Activated CD4-positive, alpha-beta T cell treated with anti-CD3 and anti-CD28 coated beads, Interleukin-2, amount 50 U/mL, for 48 hours (primary cell): ENCODE data around the gene FGL2.
"Not testable (repeated sequence)": the region's sequence is repeated elsewhere in the genome, so short reads cannot be mapped to it uniquely, and the experiment has no call there.

ENCODE experiments used
- DNase-seq, 2 experiments: peaks; one replicate each; pipeline ENCODE4 v3.0.0-alpha.2; 2020

FGL2 gene

GRCh38 chr7:77209479-77210139 lies 10.0 kb upstream of the FGL2 start:
- DNase-seq, result no peak

- no peak for DNase-seq
Observed at GRCh38 chr7:77208416-77208815, 8.8 kb upstream of the FGL2 start.

DNA sequence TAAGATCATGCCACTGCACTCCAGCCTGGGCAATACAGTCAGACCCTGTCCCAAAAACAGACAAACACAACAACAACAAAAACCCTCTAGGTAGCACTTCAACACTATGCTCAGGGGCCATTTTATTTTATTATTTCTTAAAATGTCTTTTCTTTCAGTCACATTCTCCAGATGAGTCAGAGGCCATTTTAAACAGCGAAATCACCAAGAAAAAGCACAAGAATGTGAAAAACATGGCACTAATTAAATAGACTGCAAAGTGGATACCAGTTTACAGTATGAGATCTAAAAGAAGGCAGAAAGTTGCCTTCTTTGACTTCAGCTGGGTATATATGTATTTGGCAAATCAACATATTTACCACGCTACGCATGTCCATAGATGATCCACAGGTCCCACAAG lies 6.1 kb upstream of the FGL2 start:
- no peak for DNase-seq

GRCh38 chr7:77202481-77202976 lies 2.9 kb upstream of the FGL2 start:
- no peak for DNase-seq

GRCh38 chr7:77200542-77200941 lies 923 bp upstream of the FGL2 start:
- no peak for DNase-seq

DNA sequence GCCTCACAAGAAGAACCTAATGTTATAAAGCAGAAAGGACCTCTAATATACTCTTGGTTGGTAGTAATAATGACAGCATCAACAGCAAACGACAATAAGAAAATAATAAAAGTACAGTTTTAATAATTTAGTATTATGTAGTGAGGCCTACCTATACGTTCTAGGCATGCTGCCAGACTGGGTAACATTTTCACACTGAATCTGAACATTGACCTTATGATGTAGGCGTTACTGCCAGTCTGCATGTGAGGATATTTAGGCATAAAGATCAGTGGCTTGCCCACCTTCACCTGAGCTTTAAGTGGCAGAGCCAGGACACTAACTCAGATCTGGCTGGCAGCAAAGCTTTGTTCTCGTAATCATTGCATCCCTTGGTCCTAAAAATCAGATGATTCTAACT lies 2.5 kb downstream of the FGL2 start:
- DNase-seq, result no peak

GRCh38 chr7:77188731-77189437 lies 10.7 kb downstream of the FGL2 start:
- no peak for DNase-seq

GRCh38 chr7:77185866-77186265 lies 13.8 kb downstream of the FGL2 start:
- DNase-seq, result no peak

- DNase-seq, result no peak
Observed at GRCh38 chr7:77184990-77185389, 14.6 kb downstream of the FGL2 start.

- DNase-seq, result no peak
Observed at GRCh38 chr7:77184463-77184862, 15.2 kb downstream of the FGL2 start.

GRCh38 chr7:77182261-77182660 lies 17.4 kb downstream of the FGL2 start:
- DNase-seq, result no peak

DNA sequence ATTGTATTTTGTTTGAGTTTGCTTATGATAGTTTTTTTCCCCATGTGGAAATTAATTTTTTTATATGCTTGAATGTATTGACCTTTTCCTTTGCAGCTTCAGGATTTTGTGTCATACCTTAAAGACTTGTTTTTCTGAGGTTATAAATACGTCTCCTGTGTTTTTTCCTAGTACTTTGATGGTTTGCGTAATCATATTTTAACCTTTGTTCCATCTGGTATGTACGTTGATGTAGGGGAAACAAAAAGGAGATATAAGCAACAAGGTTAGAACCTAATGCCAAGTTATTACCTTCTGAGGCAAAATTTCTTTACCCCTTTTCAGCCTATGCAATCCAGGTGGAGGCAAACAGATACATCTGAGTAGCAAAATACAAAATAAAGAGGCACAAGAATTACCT lies 17.9 kb downstream of the FGL2 start:
- DNase-seq, result no peak

DNA sequence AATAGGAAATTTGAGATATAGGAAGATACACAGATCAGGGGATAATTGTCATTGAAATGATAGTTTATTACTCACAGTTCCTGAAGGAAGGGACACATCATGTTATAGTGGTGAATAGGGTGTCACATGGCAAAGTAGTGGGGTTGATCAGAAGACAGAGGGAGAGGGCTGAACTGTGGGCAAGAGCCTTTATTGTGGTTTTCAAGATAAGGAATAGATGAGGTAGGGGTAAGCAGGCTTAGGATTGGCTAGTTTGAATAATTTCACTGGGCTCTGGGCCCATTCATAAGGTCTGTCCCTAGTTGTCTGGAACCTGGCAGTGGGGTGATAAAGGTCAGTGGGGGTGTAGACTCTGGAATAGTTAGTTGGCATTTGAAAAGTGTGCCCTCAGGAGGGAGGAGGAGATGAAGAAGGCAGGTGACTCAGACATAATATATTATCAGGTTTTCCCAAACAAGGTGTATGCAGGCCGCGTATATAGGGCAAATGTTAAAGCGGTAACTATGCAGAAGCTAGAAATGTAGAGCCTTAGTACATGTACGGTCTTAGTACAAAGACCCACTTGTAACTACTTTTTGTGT lies 18.5 kb downstream of the FGL2 start:
- no peak for DNase-seq

- DNase-seq, result not testable (repeated sequence)
Observed at GRCh38 chr7:77178024-77178423, 21.6 kb downstream of the FGL2 start.

DNA sequence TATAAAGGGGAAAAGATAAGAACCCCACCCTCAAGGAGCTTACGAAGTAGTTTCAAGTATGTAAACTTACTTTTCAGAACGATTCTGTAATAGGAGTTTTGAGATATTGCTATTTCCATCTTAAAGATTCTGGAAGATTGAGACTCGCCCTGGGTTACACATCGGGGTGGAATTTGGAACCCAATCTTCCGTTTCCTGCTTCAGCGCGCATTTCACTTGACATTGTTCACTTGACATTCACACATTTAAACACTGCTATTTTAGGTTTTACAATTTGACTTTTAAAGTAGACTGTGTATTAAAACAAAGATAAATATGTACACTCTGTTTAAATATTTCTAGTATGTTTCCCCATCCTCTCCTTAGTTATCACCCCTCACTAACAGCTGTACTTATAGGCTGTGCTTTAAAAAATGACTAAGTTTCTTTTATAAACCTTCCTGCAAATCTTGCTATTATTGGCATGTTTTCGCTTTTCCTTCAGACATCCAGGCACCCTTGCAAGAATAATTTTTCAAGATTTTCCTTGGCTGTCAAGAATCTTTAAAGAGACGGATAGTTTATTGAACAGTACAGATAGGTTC lies 22.2 kb downstream of the FGL2 start:
- not testable (repeated sequence) for DNase-seq

DNA sequence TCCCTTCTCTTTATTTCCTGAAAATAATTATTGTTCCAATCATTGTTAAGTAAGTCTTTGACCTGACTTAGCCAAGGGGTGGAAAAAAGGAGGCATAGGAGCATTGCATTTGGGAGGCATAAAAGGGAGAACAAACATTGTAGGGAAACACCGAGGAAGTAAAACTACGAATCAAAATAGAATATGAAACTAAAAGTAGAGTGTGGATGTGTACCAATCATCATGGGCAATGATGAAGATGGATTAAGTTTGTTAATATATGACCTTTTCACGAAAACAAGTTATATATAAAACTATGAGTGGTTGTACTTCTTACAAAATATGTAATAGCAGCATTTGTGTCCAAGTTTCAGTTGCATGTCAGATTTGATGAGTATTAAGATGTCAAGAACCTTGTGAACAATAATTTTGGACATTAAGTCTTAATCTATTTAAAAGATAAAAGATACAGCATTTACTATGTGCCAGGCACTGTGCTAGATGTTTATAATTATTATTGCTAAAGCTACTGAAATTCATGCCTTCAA lies 24.3 kb downstream of the FGL2 start:
- not testable (repeated sequence) for DNase-seq

GRCh38 chr7:77174418-77174817 lies 25.2 kb downstream of the FGL2 start:
- not testable (repeated sequence) for DNase-seq

GRCh38 chr7:77172437-77173172 lies 27.0 kb downstream of the FGL2 start:
- not testable (repeated sequence) for DNase-seq

DNA sequence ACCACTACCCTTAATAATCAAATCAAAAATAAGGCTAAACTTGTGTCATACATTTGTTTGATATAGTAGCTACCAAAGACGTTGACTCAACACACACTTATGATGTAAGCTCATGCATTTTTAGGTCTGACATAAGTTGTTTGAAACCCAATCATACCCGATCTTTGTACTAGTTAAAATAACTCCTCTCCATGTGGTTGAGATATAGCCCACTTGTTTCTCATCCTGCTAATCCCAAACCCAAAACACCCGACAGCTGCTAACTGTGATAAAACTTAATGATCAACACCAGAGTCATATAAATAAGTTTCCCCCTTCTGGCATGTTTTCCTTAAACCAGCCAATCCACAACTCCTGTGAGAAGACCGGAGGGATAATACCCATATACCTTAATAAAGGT lies 28.5 kb downstream of the FGL2 start:
- DNase-seq, result not testable (repeated sequence)

- no peak for DNase-seq
Observed at GRCh38 chr7:77157446-77157845, 42.2 kb downstream of the FGL2 start.

GRCh38 chr7:77157034-77157433 lies 42.6 kb downstream of the FGL2 start:
- DNase-seq, result not testable (repeated sequence)

DNA sequence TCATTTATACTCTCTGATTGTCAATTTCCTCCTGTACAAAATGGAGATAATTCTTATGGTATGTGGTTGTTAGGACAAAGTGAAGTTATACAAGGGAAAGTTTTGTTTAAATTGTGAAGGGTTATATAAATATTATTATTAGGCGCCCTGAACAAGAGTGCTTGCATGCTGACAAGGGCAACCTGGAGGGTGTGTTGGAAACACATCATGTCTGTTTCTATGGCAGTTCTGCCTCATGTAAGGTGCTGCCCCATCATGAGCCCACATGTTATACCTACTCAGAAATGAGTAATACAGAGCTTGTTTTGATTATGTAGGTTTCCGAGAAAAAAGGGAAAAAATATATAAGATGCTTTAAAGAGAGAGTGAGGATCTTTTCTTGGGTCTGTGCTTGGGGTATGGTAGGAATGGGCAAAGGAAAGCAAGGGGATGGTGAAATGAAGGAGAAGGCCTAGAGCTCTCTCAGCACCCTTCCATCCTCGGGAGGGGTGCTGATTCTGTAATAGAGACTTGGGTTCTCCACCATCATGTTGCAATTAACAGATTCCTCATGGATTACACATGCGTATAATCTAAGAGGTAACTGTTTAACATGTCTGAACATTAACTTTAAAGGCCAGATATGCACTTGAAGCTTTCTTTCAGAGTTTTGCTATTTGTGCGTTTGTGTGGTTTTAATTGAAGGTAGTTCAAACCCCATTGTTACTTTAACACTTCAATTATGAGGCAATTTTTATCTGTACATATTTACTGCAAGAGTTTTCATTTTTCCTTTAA lies 43.8 kb downstream of the FGL2 start:
- peak in 1 of 2 experiments; percentile 23 for DNase-seq
